NT2/D1 (cell line): ENCODE measurements around the gene TRIM47.

Source experiments
- YY1 ChIP-seq: IDR thresholded peaks from 2 replicates; pipeline ENCODE4 v1.6.1; 2011; ENCODE audit not compliant: insufficient read length, insufficient read depth
- ZNF274 ChIP-seq: IDR thresholded peaks from 2 replicates; pipeline ENCODE4 v1.6.1; 2011; ENCODE audit warnings: mild to moderate bottlenecking, low read depth, low read length

GRCh38 chr17:75835654-75835987 is 42.8 kb downstream of the TRIM47 start:
- TF ChIP-seq ZNF274, result no peak
- TF ChIP-seq YY1, result no peak
